PC-9 (cell line): ENCODE results near the gene LAG3. TPM values are rescaled to one million over a fixed set of nuclear protein-coding genes. Genes with fewer than 3 reads are reported as not detected.

Source experiments
- BruUV-seq: library from RNA; stranded (reverse); fragments of 400-500 nt; replicated peaks from 2 replicates; lab custom pipeline; 2021; lab: Mats Ljungman, UMichigan
- CTCF ChIA-PET: fragments of 300-600 bp; sonication (Branson Sonifier 250); formaldehyde crosslinking; loops from one replicate; lab custom pipeline; 2022; ENCODE audit warnings: antibody characterized with exemption; lab: Charles Lee
- POLR2A ChIA-PET: fragments of 300-600 bp; sonication (Branson Sonifier 250); formaldehyde crosslinking; loops from one replicate; lab custom pipeline; 2022; ENCODE audit warnings: antibody characterized with exemption; ENCODE audit not compliant: unreplicated experiment; lab: Charles Lee
- DNase-seq, 2 experiments: peaks; one replicate each; pipeline versions ENCODE4 v3.0.0 to v3.0.0-alpha.2; 2015 to 2022; ENCODE audit warnings: mixed read lengths in 1 of 2
- H2AFZ ChIP-seq: fragments of 200-600 bp; sonication (generic); 2 replicates; pipeline ENCODE4 v1.8.1; 2017; ENCODE audit warnings: antibody characterized with exemption
- H3F3A ChIP-seq: fragments of 200-600 bp; sonication (generic); 2 replicates; pipeline ENCODE4 v1.8.1; 2017; ENCODE audit warnings: antibody characterized with exemption, mild to moderate bottlenecking, low read depth; ENCODE audit not compliant: insufficient read depth
- H3K27ac ChIP-seq: fragments of 200-600 bp; sonication (generic); 2 replicates; pipeline ENCODE4 v1.6.1; 2016; ENCODE audit warnings: mixed run types
- H3K27me3 ChIP-seq: fragments of 200-600 bp; sonication (generic); 2 replicates; pipeline ENCODE4 v1.6.1; 2016; ENCODE audit warnings: low read depth, mixed run types; ENCODE audit not compliant: insufficient read depth
- H3K36me3 ChIP-seq: fragments of 200-600 bp; sonication (generic); 2 replicates; pipeline ENCODE4 v1.6.1; 2016; ENCODE audit warnings: low read depth, mixed run types
- H3K4me1 ChIP-seq: fragments of 200-600 bp; sonication (generic); replicated peaks from 2 replicates; pipeline ENCODE4 v1.6.1; 2016; ENCODE audit warnings: mixed run types; ENCODE audit not compliant: insufficient read depth
- H3K4me2 ChIP-seq: fragments of 200-600 bp; sonication (generic); 2 replicates; pipeline ENCODE4 v1.6.1; 2017; ENCODE audit warnings: mixed run types
- H3K4me3 ChIP-seq: fragments of 200-600 bp; sonication (generic); 2 replicates; pipeline ENCODE4 v1.6.1; 2016; ENCODE audit warnings: mixed run types
- H3K79me2 ChIP-seq: fragments of 200-600 bp; sonication (generic); 2 replicates; pipeline ENCODE4 v1.6.1; 2017; ENCODE audit warnings: low read depth, mixed run types
- H3K9me2 ChIP-seq: fragments of 200-600 bp; sonication (generic); 2 replicates; pipeline ENCODE4 v1.8.1; 2017; ENCODE audit warnings: mild to moderate bottlenecking; ENCODE audit not compliant: insufficient read depth
- H3K9me3 ChIP-seq: fragments of 200-600 bp; sonication (generic); 2 replicates; pipeline ENCODE4 v1.8.1; 2016; ENCODE audit warnings: low read depth; ENCODE audit not compliant: insufficient read depth
- H4K20me1 ChIP-seq: fragments of 200-600 bp; sonication (generic); 2 replicates; pipeline ENCODE4 v1.8.1; 2017; ENCODE audit not compliant: insufficient read depth
- EZH2 ChIP-seq: fragments of 200-600 bp; sonication (generic); IDR thresholded peaks from 2 replicates; pipeline ENCODE4 v1.8.0; 2017; ENCODE audit warnings: antibody characterized with exemption, low read depth
- intact Hi-C: fragments of 100-400 bp; cut with micrococcal nuclease; formaldehyde crosslinking; loops from one replicate; pipeline ENCODE4 v1.10.0; 2022; ENCODE audit not compliant: unreplicated experiment
- total RNA-seq: library from RNA; stranded (reverse); gene quantifications from 2 replicates; pipeline ENCODE4 v1.2.3, GENCODE V29; 2021
- TF ChIP-seq, protein P1 (sequence below): fragments of 200-600 bp; sonication (generic); conservative IDR thresholded peaks from 2 replicates; pipeline ENCODE4 v1.6.1; 2017; ENCODE audit warnings: mixed run types, antibody characterized with exemption, mild to moderate bottlenecking, moderate library complexity

The LAG3 gene
- total RNA-seq, 1 experiment from 2014 or later: 10.5 TPM

DNA sequence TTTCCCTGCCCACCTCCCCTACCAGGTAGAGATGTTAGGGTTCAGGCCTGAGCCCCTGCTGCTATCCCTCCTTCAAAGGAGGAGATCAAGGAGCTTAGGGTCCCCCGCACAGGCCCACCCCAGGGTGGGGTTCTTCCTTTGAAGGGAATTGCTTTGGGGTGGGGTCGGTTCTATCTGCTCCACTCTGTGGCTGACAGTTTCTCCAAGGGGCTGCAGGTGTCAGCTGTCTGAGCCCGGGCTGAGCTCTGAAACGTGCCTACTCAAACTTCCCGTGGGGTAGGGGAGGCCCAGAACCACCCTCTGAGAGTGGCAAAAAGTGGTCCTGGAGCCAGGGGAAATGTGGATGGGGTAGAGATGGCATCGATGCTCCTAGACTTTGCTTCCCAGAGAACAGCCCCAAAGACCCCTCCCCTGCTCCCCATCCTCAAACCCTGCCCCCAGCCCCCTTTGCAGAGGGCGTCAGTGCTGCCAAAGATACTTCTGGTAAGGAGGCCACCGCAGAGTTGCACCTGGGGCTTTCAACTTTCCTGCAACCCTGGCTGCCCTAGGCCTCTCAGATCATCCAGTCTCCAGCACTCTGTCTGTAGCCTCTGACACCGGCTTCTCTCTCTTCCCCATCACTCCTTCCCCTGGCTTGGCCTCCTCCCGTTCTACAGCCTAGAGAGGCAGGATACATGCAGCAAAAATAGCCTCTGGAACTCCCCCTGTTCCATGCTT lies 10.7 kb downstream of the LAG3 start:
- H4K20me1 ChIP-seq: no peaks in the 10 kb centered on the region
- H3K4me3 ChIP-seq: no peak overlapping the region
- ChIA-PET POLR2A (interaction anchor here (0.6 kb wide), 1 partner anchor 10 kb away, joined by 5 read pairs; no protein-coding TSS in a partner anchor), CTCF (interaction anchor here (0.5 kb wide), 1 partner anchor 40 kb away, joined by 4 read pairs; no protein-coding TSS in a partner anchor)
- H3K9me3 ChIP-seq: no peaks in the 10 kb centered on the region
- DNase-seq: no peak
- no peak overlapping the region for H2AFZ ChIP-seq
- no peaks in the 10 kb centered on the region for H3K36me3 ChIP-seq
- no peaks in the 10 kb centered on the region for H3K9me2 ChIP-seq
- H3K4me1 ChIP-seq: no peaks in the 10 kb centered on the region
- H3K4me2 ChIP-seq: no peak overlapping the region
- TF ChIP-seq EZH2: no peak
- TF ChIP-seq, protein P1, sequence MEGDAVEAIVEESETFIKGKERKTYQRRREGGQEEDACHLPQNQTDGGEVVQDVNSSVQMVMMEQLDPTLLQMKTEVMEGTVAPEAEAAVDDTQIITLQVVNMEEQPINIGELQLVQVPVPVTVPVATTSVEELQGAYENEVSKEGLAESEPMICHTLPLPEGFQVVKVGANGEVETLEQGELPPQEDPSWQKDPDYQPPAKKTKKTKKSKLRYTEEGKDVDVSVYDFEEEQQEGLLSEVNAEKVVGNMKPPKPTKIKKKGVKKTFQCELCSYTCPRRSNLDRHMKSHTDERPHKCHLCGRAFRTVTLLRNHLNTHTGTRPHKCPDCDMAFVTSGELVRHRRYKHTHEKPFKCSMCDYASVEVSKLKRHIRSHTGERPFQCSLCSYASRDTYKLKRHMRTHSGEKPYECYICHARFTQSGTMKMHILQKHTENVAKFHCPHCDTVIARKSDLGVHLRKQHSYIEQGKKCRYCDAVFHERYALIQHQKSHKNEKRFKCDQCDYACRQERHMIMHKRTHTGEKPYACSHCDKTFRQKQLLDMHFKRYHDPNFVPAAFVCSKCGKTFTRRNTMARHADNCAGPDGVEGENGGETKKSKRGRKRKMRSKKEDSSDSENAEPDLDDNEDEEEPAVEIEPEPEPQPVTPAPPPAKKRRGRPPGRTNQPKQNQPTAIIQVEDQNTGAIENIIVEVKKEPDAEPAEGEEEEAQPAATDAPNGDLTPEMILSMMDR: no peak
- BruUV-seq: no TSS peak
- H3K27me3 ChIP-seq: no peaks in the 10 kb centered on the region
- peaks cover 7% of the 10 kb centered on the region; the same call in 1 of the 2 replicates for H3F3A ChIP-seq
- intact Hi-C loops: no loop called here
- H3K27ac ChIP-seq: no peak overlapping the region
- no peaks in the 10 kb centered on the region for H3K79me2 ChIP-seq

DNA sequence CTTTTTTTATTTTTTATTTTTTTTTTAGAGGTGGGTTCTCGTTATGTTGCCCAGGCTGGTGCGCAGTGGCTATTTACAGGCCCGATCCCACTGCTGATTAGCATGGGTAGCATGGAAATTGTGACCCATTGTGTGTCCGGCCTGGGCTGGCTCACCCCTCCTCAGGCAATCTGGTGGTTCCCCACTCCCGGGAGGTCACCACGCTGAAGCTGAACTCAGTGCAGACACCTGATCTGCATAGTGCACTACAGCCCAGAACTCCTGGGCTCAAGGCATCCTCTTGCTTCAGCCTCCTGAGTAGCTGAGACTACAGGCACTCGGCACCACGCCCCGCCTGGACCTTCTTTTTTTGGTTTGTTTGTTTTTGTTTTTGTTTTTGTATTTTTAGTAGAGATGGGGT lies 11.5 kb downstream of the LAG3 start:
- TF ChIP-seq, protein P1: no peak
- TF ChIP-seq EZH2: no peak
- intact Hi-C loops: no loop called here
- ChIA-PET POLR2A (no interaction called here), CTCF (no interaction called here)
- BruUV-seq: no TSS peak
- no peak overlapping the region for H2AFZ ChIP-seq
- H4K20me1 ChIP-seq: no peaks in the 10 kb centered on the region
- no peaks in the 10 kb centered on the region for H3K36me3 ChIP-seq
- no peaks in the 10 kb centered on the region for H3K79me2 ChIP-seq
- H3K9me2 ChIP-seq: no peaks in the 10 kb centered on the region
- H3K4me3 ChIP-seq: no peak overlapping the region
- no peak overlapping the region for H3K4me2 ChIP-seq
- no peak overlapping the region for H3K27ac ChIP-seq
- H3K27me3 ChIP-seq: no peaks in the 10 kb centered on the region
- H3F3A ChIP-seq: peaks cover 7% of the 10 kb centered on the region; the same call in 1 of the 2 replicates
- DNase-seq: no peak
- no peaks in the 10 kb centered on the region for H3K9me3 ChIP-seq
- H3K4me1 ChIP-seq: no peaks in the 10 kb centered on the region

DNA sequence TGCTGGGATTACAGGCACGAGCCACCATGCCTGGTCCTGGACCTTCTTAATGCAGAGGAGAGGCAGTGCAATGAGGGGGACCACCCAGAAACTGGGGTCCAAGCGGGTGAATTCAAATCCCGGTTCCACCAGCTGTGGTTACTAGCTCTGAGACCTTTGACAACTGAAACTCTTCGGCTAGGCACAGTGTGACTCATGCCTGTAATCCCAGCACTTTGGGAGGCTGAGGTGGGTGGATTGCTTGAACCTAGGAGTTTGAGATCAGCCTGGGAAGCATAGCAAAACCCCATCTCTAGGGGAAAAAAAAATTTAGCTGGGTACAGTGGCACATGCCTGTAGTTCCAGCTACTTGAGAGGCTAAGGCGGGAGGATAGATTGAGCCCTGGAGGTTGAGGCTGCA lies 12.0 kb downstream of the LAG3 start:
- no peaks in the 10 kb centered on the region for H3K9me3 ChIP-seq
- ChIA-PET POLR2A (no interaction called here), CTCF (no interaction called here)
- H3K4me2 ChIP-seq: no peak overlapping the region
- no peaks in the 10 kb centered on the region for H3K36me3 ChIP-seq
- no peak overlapping the region for H3K27ac ChIP-seq
- no peaks in the 10 kb centered on the region for H4K20me1 ChIP-seq
- no peaks in the 10 kb centered on the region for H3K4me1 ChIP-seq
- TF ChIP-seq, protein P1: no peak
- no peak for TF ChIP-seq EZH2
- H3K79me2 ChIP-seq: no peaks in the 10 kb centered on the region
- H3K4me3 ChIP-seq: no peak overlapping the region
- H2AFZ ChIP-seq: no peak overlapping the region
- DNase-seq: no peak
- no peaks in the 10 kb centered on the region for H3K9me2 ChIP-seq
- H3K27me3 ChIP-seq: no peaks in the 10 kb centered on the region
- BruUV-seq: no TSS peak
- intact Hi-C loops: no loop called here
- peaks cover 4% of the 10 kb centered on the region; the same call in 1 of the 2 replicates for H3F3A ChIP-seq
